GM23338 (cell line): ENCODE results near the gene NUP54. TPM values are rescaled to one million over a fixed set of nuclear protein-coding genes. Genes with fewer than 3 reads are reported as not detected.

Experiments used
- ATAC-seq: fragments of 200-7000 bp; cut with Tn5 transposase; 3 replicates; pipeline ENCODE4 v1.9.1; 2020
- DNase-seq: peaks from one replicate; pipeline ENCODE4 v3.0.0-alpha.2; 2015; ENCODE audit warnings: low spot score
- H2AFZ ChIP-seq: fragments of 200-600 bp; sonication (generic); 2 replicates; pipeline ENCODE4 v1.8.0; 2016; ENCODE audit warnings: antibody characterized with exemption, mild to moderate bottlenecking, moderate library complexity
- H3F3A ChIP-seq: fragments of 200-600 bp; sonication (generic); replicated peaks from 2 replicates; pipeline ENCODE4 v1.8.0; 2017; ENCODE audit warnings: antibody characterized with exemption, mixed run types, low read depth
- H3K27ac ChIP-seq: fragments of 200-600 bp; sonication (generic); 2 replicates; pipeline ENCODE4 v1.6.1; 2016; ENCODE audit warnings: low read depth
- H3K27me3 ChIP-seq: fragments of 200-600 bp; sonication (generic); 2 replicates; pipeline ENCODE4 v1.8.0; 2016; ENCODE audit warnings: mild to moderate bottlenecking, mixed run types, moderate library complexity; ENCODE audit not compliant: insufficient read depth
- H3K36me3 ChIP-seq: fragments of 200-600 bp; sonication (generic); 2 replicates; pipeline ENCODE4 v1.8.0; 2016; ENCODE audit warnings: mild to moderate bottlenecking; ENCODE audit not compliant: insufficient read depth
- H3K4me1 ChIP-seq: fragments of 200-600 bp; sonication (generic); 2 replicates; pipeline ENCODE4 v1.8.0; 2016; ENCODE audit warnings: mild to moderate bottlenecking, moderate library complexity; ENCODE audit not compliant: insufficient read depth
- H3K4me2 ChIP-seq: fragments of 200-600 bp; sonication (generic); 2 replicates; pipeline ENCODE4 v1.7.1; 2017; ENCODE audit warnings: mixed run types
- H3K4me3 ChIP-seq: fragments of 200-600 bp; sonication (generic); 2 replicates; pipeline ENCODE4 v1.6.1; 2016; ENCODE audit warnings: mixed run types
- H3K79me2 ChIP-seq: fragments of 200-600 bp; sonication (generic); replicated peaks from 2 replicates; pipeline ENCODE4 v1.8.0; 2017; ENCODE audit warnings: mild to moderate bottlenecking; ENCODE audit not compliant: insufficient read depth
- H3K9me2 ChIP-seq: fragments of 200-600 bp; sonication (generic); 2 replicates; pipeline ENCODE4 v1.8.0; 2017; ENCODE audit not compliant: insufficient read depth
- H4K20me1 ChIP-seq: fragments of 200-600 bp; sonication (generic); replicated peaks from 2 replicates; pipeline ENCODE4 v1.8.0; 2017; ENCODE audit warnings: mild to moderate bottlenecking; ENCODE audit not compliant: insufficient read depth
- H3K27ac Mint-ChIP-seq: 2 replicates; pipeline ENCODE4 v1.8.0; 2020; ENCODE audit warnings: inconsistent platforms, mild to moderate bottlenecking, moderate library complexity, mixed read lengths
- H3K27me3 Mint-ChIP-seq: 3 replicates; pipeline ENCODE4 v1.8.0; 2022; ENCODE audit warnings: low read depth, mild to moderate bottlenecking, moderate library complexity, mixed read lengths, inconsistent platforms; ENCODE audit not compliant: insufficient read depth, poor library complexity
- H3K36me3 Mint-ChIP-seq: 3 replicates; pipeline ENCODE4 v1.8.0; 2021; ENCODE audit warnings: low read depth, mild to moderate bottlenecking, inconsistent platforms, moderate library complexity, mixed read lengths
- H3K4me1 Mint-ChIP-seq: 3 replicates; pipeline ENCODE4 v1.8.0; 2020; ENCODE audit warnings: mild to moderate bottlenecking, inconsistent platforms, mixed read lengths
- H3K4me3 Mint-ChIP-seq: 3 replicates; pipeline ENCODE4 v1.8.0; 2021; ENCODE audit warnings: moderate library complexity, mild to moderate bottlenecking, inconsistent platforms, mixed read lengths
- H3K9me3 Mint-ChIP-seq: 3 replicates; pipeline ENCODE4 v1.8.0; 2020; ENCODE audit warnings: moderate library complexity, mild to moderate bottlenecking, inconsistent platforms, mixed read lengths
- CREB1 ChIP-seq: fragments of 250-450 bp; sonication (Bioruptor Pico); IDR thresholded peaks from 2 replicates; pipeline ENCODE4 v1.5.0; 2020; ENCODE audit warnings: low read depth, mild to moderate bottlenecking, moderate library complexity
- EZH2 ChIP-seq: fragments of 200-600 bp; sonication (generic); IDR thresholded peaks from one replicate; pipeline ENCODE4 v1.8.0; 2017; ENCODE audit warnings: antibody characterized with exemption, mild to moderate bottlenecking, low read depth; ENCODE audit not compliant: unreplicated experiment
- EZH2phosphoT487 ChIP-seq: fragments of 200-600 bp; sonication (generic); IDR thresholded peaks from one replicate; pipeline ENCODE4 v1.8.1; 2018; ENCODE audit warnings: antibody characterized with exemption; ENCODE audit not compliant: unreplicated experiment
- NANOG ChIP-seq: IDR thresholded peaks from 2 replicates; pipeline ENCODE4 v1.6.1; 2016; ENCODE audit warnings: antibody characterized with exemption, borderline replicate concordance
- POLR2AphosphoS5 ChIP-seq: IDR thresholded peaks from 2 replicates; pipeline ENCODE4 v1.6.1; 2016; ENCODE audit warnings: antibody characterized with exemption, low read depth
- STAT1 ChIP-seq: IDR thresholded peaks from one replicate; pipeline ENCODE4 v1.6.1; 2016; ENCODE audit warnings: antibody characterized with exemption; ENCODE audit not compliant: unreplicated experiment
- ZNF114 ChIP-seq: fragments of 250-450 bp; sonication (Bioruptor Pico); IDR thresholded peaks from 2 replicates; pipeline ENCODE4 v1.5.0; 2020; ENCODE audit warnings: mild to moderate bottlenecking, moderate library complexity
- ZNF331 ChIP-seq: fragments of 250-450 bp; sonication (Bioruptor Pico); IDR thresholded peaks from 2 replicates; pipeline ENCODE4 v1.5.0; 2020; ENCODE audit warnings: low read depth, mild to moderate bottlenecking, moderate library complexity
- polyA plus RNA-seq: library from polyadenylated mRNA; unstranded; fragments of >200 nt; fragmentation: Nextera tagmentation; extraction: Ambion mirVana; gene quantifications from 2 replicates; pipeline ENCODE4 v1.2.1, GENCODE V29; 2016
- total RNA-seq: library from RNA; depleted of rRNA; stranded (reverse); fragments of >200 nt; shearing (Covaris generic); gene quantifications from 2 replicates; pipeline ENCODE4 v1.2.3, GENCODE V29; 2014
- TF ChIP-seq, protein P1 (sequence below), 2 experiments: fragments of 200-600 bp in 1 of 2; sonication (generic) in 1 of 2; conservative IDR thresholded peaks; 2 replicates each; pipeline versions ENCODE4 v1.5.1 to v1.6.1; 2016 to 2017; ENCODE audit warnings: antibody characterized with exemption in 2 of 2, low read depth in 2 of 2, mild to moderate bottlenecking in 2 of 2, moderate library complexity in 1 of 2
- TF ChIP-seq, protein P2 (sequence below): fragments of 250-450 bp; sonication (Bioruptor Pico); IDR thresholded peaks from 2 replicates; pipeline ENCODE4 v1.5.0; 2020; ENCODE audit warnings: mild to moderate bottlenecking, moderate library complexity
- TF ChIP-seq, protein P3 (sequence below): IDR thresholded peaks from 2 replicates; pipeline ENCODE4 v1.6.1; 2016; ENCODE audit warnings: antibody characterized with exemption
- TF ChIP-seq, protein P4 (sequence below): IDR thresholded peaks from one replicate; pipeline ENCODE4 v1.6.1; 2018; ENCODE audit warnings: antibody characterized with exemption; ENCODE audit not compliant: unreplicated experiment

Gene NUP54
- total and polyA plus RNA-seq, 2 experiments from 2014 or later, result 97.8 to 118 TPM

DNA sequence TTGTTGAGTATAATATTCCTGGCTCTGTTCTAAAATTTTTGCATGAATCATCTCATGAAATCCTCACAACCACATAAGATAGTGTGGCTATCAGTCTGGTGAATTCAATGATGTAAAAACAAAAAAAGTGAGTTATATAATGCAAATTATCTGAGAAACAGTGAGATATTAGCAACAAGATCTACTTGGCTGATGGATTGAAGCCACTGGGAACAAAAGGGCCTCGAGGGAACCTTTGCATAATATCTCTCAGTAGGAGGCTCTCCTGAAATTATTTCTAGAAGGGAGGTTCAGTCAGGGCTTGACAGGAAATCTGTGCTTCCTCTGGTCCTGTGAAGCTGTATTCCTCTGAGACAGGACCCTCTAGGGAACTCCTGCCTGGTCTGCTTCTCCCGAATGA is 30.1 kb upstream of the NUP54 start:
- Mint-ChIP-seq H3K36me3 (peaks cover under 1% of the 10 kb centered on the region; the same call in 1 of the 3 replicates), H3K27ac (no peak overlapping the region), H3K9me3 (no peaks in the 10 kb centered on the region), H3K27me3 (no peaks in the 10 kb centered on the region), H3K4me3 (no peak overlapping the region), H3K4me1 (no peaks in the 10 kb centered on the region)
- no peaks in the 10 kb centered on the region for H3K9me2 ChIP-seq
- H3K27me3 ChIP-seq, result no peaks in the 10 kb centered on the region
- ATAC-seq (no peak), DNase-seq (no peak)
- H4K20me1 ChIP-seq, result no peaks in the 10 kb centered on the region
- no peaks in the 10 kb centered on the region for H3K79me2 ChIP-seq
- H3K4me1 ChIP-seq, result no peaks in the 10 kb centered on the region
- TF ChIP-seq ZNF331 (CRISPR knock-in tag) (no peak), POLR2AphosphoS5 (no peak), CREB1 (no peak), NANOG (no peak), ZNF114 (no peak), EZH2 (no peak), STAT1 (no peak), EZH2phosphoT487 (no peak)
- TF ChIP-seq, protein P1, sequence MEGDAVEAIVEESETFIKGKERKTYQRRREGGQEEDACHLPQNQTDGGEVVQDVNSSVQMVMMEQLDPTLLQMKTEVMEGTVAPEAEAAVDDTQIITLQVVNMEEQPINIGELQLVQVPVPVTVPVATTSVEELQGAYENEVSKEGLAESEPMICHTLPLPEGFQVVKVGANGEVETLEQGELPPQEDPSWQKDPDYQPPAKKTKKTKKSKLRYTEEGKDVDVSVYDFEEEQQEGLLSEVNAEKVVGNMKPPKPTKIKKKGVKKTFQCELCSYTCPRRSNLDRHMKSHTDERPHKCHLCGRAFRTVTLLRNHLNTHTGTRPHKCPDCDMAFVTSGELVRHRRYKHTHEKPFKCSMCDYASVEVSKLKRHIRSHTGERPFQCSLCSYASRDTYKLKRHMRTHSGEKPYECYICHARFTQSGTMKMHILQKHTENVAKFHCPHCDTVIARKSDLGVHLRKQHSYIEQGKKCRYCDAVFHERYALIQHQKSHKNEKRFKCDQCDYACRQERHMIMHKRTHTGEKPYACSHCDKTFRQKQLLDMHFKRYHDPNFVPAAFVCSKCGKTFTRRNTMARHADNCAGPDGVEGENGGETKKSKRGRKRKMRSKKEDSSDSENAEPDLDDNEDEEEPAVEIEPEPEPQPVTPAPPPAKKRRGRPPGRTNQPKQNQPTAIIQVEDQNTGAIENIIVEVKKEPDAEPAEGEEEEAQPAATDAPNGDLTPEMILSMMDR (conservative IDR thresholded peaks at IDR 0.05; ENCODE audit: low read depth in 2 of 2), result no peak
- TF ChIP-seq, protein P2, sequence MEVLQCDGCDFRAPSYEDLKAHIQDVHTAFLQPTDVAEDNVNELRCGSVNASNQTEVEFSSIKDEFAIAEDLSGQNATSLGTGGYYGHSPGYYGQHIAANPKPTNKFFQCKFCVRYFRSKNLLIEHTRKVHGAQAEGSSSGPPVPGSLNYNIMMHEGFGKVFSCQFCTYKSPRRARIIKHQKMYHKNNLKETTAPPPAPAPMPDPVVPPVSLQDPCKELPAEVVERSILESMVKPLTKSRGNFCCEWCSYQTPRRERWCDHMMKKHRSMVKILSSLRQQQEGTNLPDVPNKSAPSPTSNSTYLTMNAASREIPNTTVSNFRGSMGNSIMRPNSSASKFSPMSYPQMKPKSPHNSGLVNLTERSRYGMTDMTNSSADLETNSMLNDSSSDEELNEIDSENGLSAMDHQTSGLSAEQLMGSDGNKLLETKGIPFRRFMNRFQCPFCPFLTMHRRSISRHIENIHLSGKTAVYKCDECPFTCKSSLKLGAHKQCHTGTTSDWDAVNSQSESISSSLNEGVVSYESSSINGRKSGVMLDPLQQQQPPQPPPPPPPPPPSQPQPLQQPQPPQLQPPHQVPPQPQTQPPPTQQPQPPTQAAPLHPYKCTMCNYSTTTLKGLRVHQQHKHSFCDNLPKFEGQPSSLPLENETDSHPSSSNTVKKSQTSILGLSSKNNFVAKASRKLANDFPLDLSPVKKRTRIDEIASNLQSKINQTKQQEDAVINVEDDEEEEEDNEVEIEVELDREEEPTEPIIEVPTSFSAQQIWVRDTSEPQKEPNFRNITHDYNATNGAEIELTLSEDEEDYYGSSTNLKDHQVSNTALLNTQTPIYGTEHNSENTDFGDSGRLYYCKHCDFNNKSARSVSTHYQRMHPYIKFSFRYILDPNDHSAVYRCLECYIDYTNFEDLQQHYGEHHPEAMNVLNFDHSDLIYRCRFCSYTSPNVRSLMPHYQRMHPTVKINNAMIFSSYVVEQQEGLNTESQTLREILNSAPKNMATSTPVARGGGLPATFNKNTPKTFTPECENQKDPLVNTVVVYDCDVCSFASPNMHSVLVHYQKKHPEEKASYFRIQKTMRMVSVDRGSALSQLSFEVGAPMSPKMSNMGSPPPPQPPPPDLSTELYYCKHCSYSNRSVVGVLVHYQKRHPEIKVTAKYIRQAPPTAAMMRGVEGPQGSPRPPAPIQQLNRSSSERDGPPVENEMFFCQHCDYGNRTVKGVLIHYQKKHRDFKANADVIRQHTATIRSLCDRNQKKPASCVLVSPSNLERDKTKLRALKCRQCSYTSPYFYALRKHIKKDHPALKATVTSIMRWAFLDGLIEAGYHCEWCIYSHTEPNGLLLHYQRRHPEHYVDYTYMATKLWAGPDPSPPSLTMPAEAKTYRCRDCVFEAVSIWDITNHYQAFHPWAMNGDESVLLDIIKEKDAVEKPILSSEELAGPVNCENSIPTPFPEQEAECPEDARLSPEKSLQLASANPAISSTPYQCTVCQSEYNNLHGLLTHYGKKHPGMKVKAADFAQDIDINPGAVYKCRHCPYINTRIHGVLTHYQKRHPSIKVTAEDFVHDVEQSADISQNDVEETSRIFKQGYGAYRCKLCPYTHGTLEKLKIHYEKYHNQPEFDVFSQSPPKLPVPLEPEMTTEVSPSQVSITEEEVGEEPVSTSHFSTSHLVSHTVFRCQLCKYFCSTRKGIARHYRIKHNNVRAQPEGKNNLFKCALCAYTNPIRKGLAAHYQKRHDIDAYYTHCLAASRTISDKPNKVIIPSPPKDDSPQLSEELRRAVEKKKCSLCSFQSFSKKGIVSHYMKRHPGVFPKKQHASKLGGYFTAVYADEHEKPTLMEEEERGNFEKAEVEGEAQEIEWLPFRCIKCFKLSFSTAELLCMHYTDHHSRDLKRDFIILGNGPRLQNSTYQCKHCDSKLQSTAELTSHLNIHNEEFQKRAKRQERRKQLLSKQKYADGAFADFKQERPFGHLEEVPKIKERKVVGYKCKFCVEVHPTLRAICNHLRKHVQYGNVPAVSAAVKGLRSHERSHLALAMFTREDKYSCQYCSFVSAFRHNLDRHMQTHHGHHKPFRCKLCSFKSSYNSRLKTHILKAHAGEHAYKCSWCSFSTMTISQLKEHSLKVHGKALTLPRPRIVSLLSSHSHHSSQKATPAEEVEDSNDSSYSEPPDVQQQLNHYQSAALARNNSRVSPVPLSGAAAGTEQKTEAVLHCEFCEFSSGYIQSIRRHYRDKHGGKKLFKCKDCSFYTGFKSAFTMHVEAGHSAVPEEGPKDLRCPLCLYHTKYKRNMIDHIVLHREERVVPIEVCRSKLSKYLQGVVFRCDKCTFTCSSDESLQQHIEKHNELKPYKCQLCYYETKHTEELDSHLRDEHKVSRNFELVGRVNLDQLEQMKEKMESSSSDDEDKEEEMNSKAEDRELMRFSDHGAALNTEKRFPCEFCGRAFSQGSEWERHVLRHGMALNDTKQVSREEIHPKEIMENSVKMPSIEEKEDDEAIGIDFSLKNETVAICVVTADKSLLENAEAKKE (CRISPR knock-in tag), result no peak
- TF ChIP-seq, protein P3, sequence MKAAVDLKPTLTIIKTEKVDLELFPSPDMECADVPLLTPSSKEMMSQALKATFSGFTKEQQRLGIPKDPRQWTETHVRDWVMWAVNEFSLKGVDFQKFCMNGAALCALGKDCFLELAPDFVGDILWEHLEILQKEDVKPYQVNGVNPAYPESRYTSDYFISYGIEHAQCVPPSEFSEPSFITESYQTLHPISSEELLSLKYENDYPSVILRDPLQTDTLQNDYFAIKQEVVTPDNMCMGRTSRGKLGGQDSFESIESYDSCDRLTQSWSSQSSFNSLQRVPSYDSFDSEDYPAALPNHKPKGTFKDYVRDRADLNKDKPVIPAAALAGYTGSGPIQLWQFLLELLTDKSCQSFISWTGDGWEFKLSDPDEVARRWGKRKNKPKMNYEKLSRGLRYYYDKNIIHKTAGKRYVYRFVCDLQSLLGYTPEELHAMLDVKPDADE, result no peak
- TF ChIP-seq, protein P4, sequence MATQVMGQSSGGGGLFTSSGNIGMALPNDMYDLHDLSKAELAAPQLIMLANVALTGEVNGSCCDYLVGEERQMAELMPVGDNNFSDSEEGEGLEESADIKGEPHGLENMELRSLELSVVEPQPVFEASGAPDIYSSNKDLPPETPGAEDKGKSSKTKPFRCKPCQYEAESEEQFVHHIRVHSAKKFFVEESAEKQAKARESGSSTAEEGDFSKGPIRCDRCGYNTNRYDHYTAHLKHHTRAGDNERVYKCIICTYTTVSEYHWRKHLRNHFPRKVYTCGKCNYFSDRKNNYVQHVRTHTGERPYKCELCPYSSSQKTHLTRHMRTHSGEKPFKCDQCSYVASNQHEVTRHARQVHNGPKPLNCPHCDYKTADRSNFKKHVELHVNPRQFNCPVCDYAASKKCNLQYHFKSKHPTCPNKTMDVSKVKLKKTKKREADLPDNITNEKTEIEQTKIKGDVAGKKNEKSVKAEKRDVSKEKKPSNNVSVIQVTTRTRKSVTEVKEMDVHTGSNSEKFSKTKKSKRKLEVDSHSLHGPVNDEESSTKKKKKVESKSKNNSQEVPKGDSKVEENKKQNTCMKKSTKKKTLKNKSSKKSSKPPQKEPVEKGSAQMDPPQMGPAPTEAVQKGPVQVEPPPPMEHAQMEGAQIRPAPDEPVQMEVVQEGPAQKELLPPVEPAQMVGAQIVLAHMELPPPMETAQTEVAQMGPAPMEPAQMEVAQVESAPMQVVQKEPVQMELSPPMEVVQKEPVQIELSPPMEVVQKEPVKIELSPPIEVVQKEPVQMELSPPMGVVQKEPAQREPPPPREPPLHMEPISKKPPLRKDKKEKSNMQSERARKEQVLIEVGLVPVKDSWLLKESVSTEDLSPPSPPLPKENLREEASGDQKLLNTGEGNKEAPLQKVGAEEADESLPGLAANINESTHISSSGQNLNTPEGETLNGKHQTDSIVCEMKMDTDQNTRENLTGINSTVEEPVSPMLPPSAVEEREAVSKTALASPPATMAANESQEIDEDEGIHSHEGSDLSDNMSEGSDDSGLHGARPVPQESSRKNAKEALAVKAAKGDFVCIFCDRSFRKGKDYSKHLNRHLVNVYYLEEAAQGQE, result no peak
- no peak overlapping the region for H3K4me2 ChIP-seq
- no peaks in the 10 kb centered on the region for H3K36me3 ChIP-seq
- 0 out of 2 replicates have a peak, but pooled peaks cover 2% of the 10 kb centered on the region for H3F3A ChIP-seq
- no peak overlapping the region for H2AFZ ChIP-seq
- no peak overlapping the region for H3K27ac ChIP-seq
- H3K4me3 ChIP-seq, result no peak overlapping the region
